Effector memory CD8-positive, alpha-beta T cell (primary cell): Measurements from ENCODE around the gene GRIN2A.

Experiments used
- ATAC-seq: fragments of 150-1000 bp; cut with Tn5 transposase; replicated peaks from 2 replicates; pipeline ENCODE4 v1.10.0; 2021; ENCODE audit warnings: mild to moderate bottlenecking, moderate library complexity
- DNase-seq, 3 experiments: peaks; one replicate each; pipeline ENCODE4 v3.0.0; 2021
- H3K27ac Mint-ChIP-seq, 2 donors: one replicate each; pipeline ENCODE4 v1.8.0; 2022; ENCODE audit warnings: mild to moderate bottlenecking in 2 of 2, mixed read lengths in 2 of 2, moderate library complexity in 2 of 2
- H3K27me3 Mint-ChIP-seq, 2 donors: one replicate each; pipeline ENCODE4 v1.8.0; 2022; ENCODE audit warnings: mixed read lengths in 2 of 2
- H3K36me3 Mint-ChIP-seq: one replicate; pipeline ENCODE4 v1.8.0; 2022; ENCODE audit warnings: mild to moderate bottlenecking, moderate library complexity, mixed read lengths; ENCODE audit not compliant: insufficient read depth
- H3K4me1 Mint-ChIP-seq, 2 donors: one replicate each; pipeline ENCODE4 v1.8.0; 2022; ENCODE audit warnings: low read depth in 2 of 2, mixed read lengths in 2 of 2
- H3K4me3 Mint-ChIP-seq, 2 donors: one replicate each; pipeline ENCODE4 v1.8.0; 2022; ENCODE audit warnings: mild to moderate bottlenecking in 2 of 2, mixed read lengths in 2 of 2, moderate library complexity in 2 of 2
- H3K9me3 Mint-ChIP-seq, 2 donors: one replicate each; pipeline ENCODE4 v1.8.0; 2022; ENCODE audit warnings: mixed read lengths in 2 of 2

Gene GRIN2A

GRCh38 chr16:10141671-10142070 lies 40.6 kb downstream of the GRIN2A start:
- H3K36me3 Mint-ChIP-seq: no peaks in the 10 kb centered on the region
- H3K4me3 Mint-ChIP-seq: no peak overlapping the region
- H3K27ac Mint-ChIP-seq: no peak overlapping the region
- H3K9me3 Mint-ChIP-seq: no peaks in the 10 kb centered on the region
- ATAC-seq: no peak
- no peaks in the 10 kb centered on the region for H3K27me3 Mint-ChIP-seq
- DNase-seq: no peak
- no peaks in the 10 kb centered on the region for H3K4me1 Mint-ChIP-seq

- Mint-ChIP-seq H3K27me3 (no peaks in the 10 kb centered on the region), H3K36me3 (no peaks in the 10 kb centered on the region), H3K4me1 (no peaks in the 10 kb centered on the region), H3K4me3 (no peak overlapping the region), H3K27ac (no peak overlapping the region), H3K9me3 (no peaks in the 10 kb centered on the region)
- no peak for ATAC-seq
- DNase-seq: no peak
Measured at GRCh38 chr16:10138881-10139280, 43.3 kb downstream of the GRIN2A start.

- Mint-ChIP-seq H3K9me3 (no peaks in the 10 kb centered on the region), H3K36me3 (no peaks in the 10 kb centered on the region), H3K27me3 (no peaks in the 10 kb centered on the region), H3K27ac (no peak overlapping the region), H3K4me3 (no peak overlapping the region), H3K4me1 (no peaks in the 10 kb centered on the region)
- ATAC-seq: no peak
- DNase-seq: no peak
Measured at GRCh38 chr16:10137341-10137740, 44.9 kb downstream of the GRIN2A start.

GRCh38 chr16:10136916-10137315 lies 45.3 kb downstream of the GRIN2A start:
- Mint-ChIP-seq H3K27ac (no peak overlapping the region), H3K9me3 (no peaks in the 10 kb centered on the region), H3K36me3 (no peaks in the 10 kb centered on the region), H3K4me1 (no peaks in the 10 kb centered on the region), H3K27me3 (no peaks in the 10 kb centered on the region), H3K4me3 (no peak overlapping the region)
- DNase-seq (no peak), ATAC-seq (no peak)

GRCh38 chr16:10130538-10130937 lies 51.7 kb downstream of the GRIN2A start:
- no peaks in the 10 kb centered on the region for H3K9me3 Mint-ChIP-seq
- ATAC-seq (no peak), DNase-seq (no peak)
- H3K27ac Mint-ChIP-seq: no peak overlapping the region
- H3K27me3 Mint-ChIP-seq: peaks cover 6 to 37% of the 10 kb centered on the region in 2 donors
- H3K4me3 Mint-ChIP-seq: no peak overlapping the region
- H3K36me3 Mint-ChIP-seq: no peaks in the 10 kb centered on the region
- H3K4me1 Mint-ChIP-seq: no peaks in the 10 kb centered on the region

- no peaks in the 10 kb centered on the region for H3K4me1 Mint-ChIP-seq
- no peak overlapping the region for H3K27ac Mint-ChIP-seq
- DNase-seq: no peak
- ATAC-seq: no peak
- H3K27me3 Mint-ChIP-seq: peaks cover 13 to 37% of the 10 kb centered on the region in 2 donors
- H3K4me3 Mint-ChIP-seq: no peak overlapping the region
- H3K36me3 Mint-ChIP-seq: no peaks in the 10 kb centered on the region
- H3K9me3 Mint-ChIP-seq: no peaks in the 10 kb centered on the region
Measured at GRCh38 chr16:10128397-10129258, 53.6 kb downstream of the GRIN2A start.

- Mint-ChIP-seq H3K4me3 (no peak overlapping the region), H3K27ac (no peak overlapping the region), H3K4me1 (no peaks in the 10 kb centered on the region), H3K36me3 (no peaks in the 10 kb centered on the region), H3K27me3 (peaks cover 13 to 37% of the 10 kb centered on the region in 2 donors), H3K9me3 (no peaks in the 10 kb centered on the region)
- DNase-seq (no peak), ATAC-seq (no peak)
Measured at GRCh38 chr16:10126686-10127085, 55.5 kb downstream of the GRIN2A start.

GRCh38 chr16:10123141-10123540 lies 59.1 kb downstream of the GRIN2A start:
- H3K36me3 Mint-ChIP-seq: no peaks in the 10 kb centered on the region
- H3K27ac Mint-ChIP-seq: no peak overlapping the region
- no peak for ATAC-seq
- H3K4me3 Mint-ChIP-seq: no peak overlapping the region
- peaks cover 14 to 30% of the 10 kb centered on the region in 2 donors for H3K27me3 Mint-ChIP-seq
- no peaks in the 10 kb centered on the region for H3K4me1 Mint-ChIP-seq
- DNase-seq: no peak
- peaks cover 0 to 2% of the 10 kb centered on the region in 2 donors for H3K9me3 Mint-ChIP-seq

- DNase-seq (no peak), ATAC-seq (no peak)
- Mint-ChIP-seq H3K4me3 (no peak overlapping the region), H3K27ac (no peak overlapping the region), H3K4me1 (no peaks in the 10 kb centered on the region), H3K36me3 (no peaks in the 10 kb centered on the region), H3K27me3 (peaks cover 14 to 25% of the 10 kb centered on the region in 2 donors), H3K9me3 (peaks cover 0 to 2% of the 10 kb centered on the region in 2 donors)
Measured at GRCh38 chr16:10122546-10122945, 59.7 kb downstream of the GRIN2A start.

GRCh38 chr16:10121897-10122425 lies 60.3 kb downstream of the GRIN2A start:
- peaks cover 14 to 19% of the 10 kb centered on the region in 2 donors for H3K27me3 Mint-ChIP-seq

GRCh38 chr16:10121491-10121890 lies 60.7 kb downstream of the GRIN2A start:
- Mint-ChIP-seq H3K9me3 (peaks cover 0 to 2% of the 10 kb centered on the region in 2 donors), H3K27ac (no peak overlapping the region), H3K36me3 (no peaks in the 10 kb centered on the region), H3K4me3 (no peak overlapping the region), H3K27me3 (peaks cover 14 to 17% of the 10 kb centered on the region in 2 donors), H3K4me1 (no peaks in the 10 kb centered on the region)
- ATAC-seq (no peak), DNase-seq (no peak)

More at GRCh38 chr16:10121897-10122425, 60.3 kb downstream of the GRIN2A start:
- Mint-ChIP-seq H3K27ac (no peak overlapping the region), H3K4me1 (no peaks in the 10 kb centered on the region), H3K4me3 (no peak overlapping the region), H3K9me3 (peaks cover 0 to 2% of the 10 kb centered on the region in 2 donors), H3K36me3 (no peaks in the 10 kb centered on the region)
- no peak for ATAC-seq
- no peak for DNase-seq

- ATAC-seq (no peak), DNase-seq (no peak)
- no peak overlapping the region for H3K27ac Mint-ChIP-seq
- no peaks in the 10 kb centered on the region for H3K36me3 Mint-ChIP-seq
- H3K4me1 Mint-ChIP-seq: no peaks in the 10 kb centered on the region
- peaks cover 0 to 2% of the 10 kb centered on the region in 2 donors for H3K9me3 Mint-ChIP-seq
- peaks cover 14 to 17% of the 10 kb centered on the region in 2 donors for H3K27me3 Mint-ChIP-seq
- no peak overlapping the region for H3K4me3 Mint-ChIP-seq
Measured at GRCh38 chr16:10120953-10121352, 61.3 kb downstream of the GRIN2A start.

GRCh38 chr16:10114409-10114808 lies 67.8 kb downstream of the GRIN2A start:
- no peak for DNase-seq
- no peak overlapping the region for H3K27ac Mint-ChIP-seq
- ATAC-seq: no peak

GRCh38 chr16:10113248-10113647 lies 69.0 kb downstream of the GRIN2A start:
- no peak overlapping the region for H3K27ac Mint-ChIP-seq
- no peaks in the 10 kb centered on the region for H3K36me3 Mint-ChIP-seq
- no peaks in the 10 kb centered on the region for H3K9me3 Mint-ChIP-seq
- DNase-seq (no peak), ATAC-seq (no peak)
- no peaks in the 10 kb centered on the region for H3K4me1 Mint-ChIP-seq
- H3K27me3 Mint-ChIP-seq: no peaks in the 10 kb centered on the region
- H3K4me3 Mint-ChIP-seq: no peak overlapping the region

More at GRCh38 chr16:10114409-10114808, 67.8 kb downstream of the GRIN2A start:
- H3K36me3 Mint-ChIP-seq: no peaks in the 10 kb centered on the region
- no peak overlapping the region for H3K4me3 Mint-ChIP-seq
- no peaks in the 10 kb centered on the region for H3K9me3 Mint-ChIP-seq
- H3K27me3 Mint-ChIP-seq: no peaks in the 10 kb centered on the region
- no peaks in the 10 kb centered on the region for H3K4me1 Mint-ChIP-seq
